ENCODE data around the gene KERA.

KERA gene

DNA sequence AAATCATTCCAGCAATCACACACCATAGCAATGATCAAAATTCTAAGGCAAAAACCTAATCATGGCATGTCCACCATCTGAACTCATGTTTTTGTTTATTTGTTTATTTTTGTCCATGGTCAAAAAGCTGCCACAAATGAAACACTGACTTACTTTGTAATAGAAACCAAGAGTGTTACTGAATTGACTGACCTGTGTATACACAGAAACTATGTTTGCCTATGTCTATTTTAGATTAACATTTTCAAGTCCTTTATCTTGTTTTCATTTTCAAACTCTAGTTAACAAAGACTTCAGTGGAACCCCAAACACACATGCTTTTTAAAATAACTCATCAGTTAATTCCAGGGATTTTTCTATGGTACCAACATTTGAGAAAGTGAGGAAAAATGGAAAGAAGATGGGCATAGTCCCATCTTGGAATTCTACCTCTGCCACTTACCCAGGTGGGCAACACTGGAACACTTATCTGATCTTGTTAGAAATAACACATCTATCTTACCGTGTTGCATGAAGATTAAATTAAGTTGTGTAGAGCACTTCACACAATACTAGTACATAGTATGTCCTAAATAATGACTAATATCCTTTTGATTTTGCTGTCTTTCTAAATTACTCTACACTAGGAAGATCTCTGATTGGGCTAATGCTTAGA lies 47.1 kb upstream of the KERA start (continued):
- no peak for TF ChIP-seq ZNF747 (tag by site-specific recombination; IDR thresholded peaks at IDR 0.05)
- TF ChIP-seq ZNF558 (tag by site-specific recombination; IDR thresholded peaks at IDR 0.05): no peak
- no peak for TF ChIP-seq EGR2 (tag by site-specific recombination; IDR thresholded peaks at IDR 0.05; ENCODE audit: low read depth)
- no peak for TF ChIP-seq ZNF521 (tag by site-specific recombination; IDR thresholded peaks at IDR 0.05)
- TF ChIP-seq ZNF16 (tag by site-specific recombination; IDR thresholded peaks at IDR 0.05; ENCODE audit: low read depth): no peak
- TF ChIP-seq ZNF561 (tag by site-specific recombination; IDR thresholded peaks at IDR 0.05; ENCODE audit: borderline replicate concordance): no peak
- TF ChIP-seq, protein P1, sequence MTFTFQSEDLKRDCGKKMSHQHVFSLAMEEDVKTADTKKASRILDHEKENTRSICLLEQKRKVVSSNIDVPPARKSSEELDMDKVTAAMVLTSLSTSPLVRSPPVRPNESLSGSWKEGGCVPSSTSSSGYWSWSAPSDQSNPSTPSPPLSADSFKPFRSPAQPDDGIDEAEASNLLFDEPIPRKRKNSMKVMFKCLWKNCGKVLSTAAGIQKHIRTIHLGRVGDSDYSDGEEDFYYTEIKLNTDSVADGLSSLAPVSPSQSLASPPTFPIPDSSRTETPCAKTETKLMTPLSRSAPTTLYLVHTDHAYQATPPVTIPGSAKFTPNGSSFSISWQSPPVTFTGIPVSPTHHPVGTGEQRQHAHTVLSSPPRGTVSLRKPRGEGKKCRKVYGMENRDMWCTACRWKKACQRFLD (tag by site-specific recombination; IDR thresholded peaks at IDR 0.05): no peak

DNA sequence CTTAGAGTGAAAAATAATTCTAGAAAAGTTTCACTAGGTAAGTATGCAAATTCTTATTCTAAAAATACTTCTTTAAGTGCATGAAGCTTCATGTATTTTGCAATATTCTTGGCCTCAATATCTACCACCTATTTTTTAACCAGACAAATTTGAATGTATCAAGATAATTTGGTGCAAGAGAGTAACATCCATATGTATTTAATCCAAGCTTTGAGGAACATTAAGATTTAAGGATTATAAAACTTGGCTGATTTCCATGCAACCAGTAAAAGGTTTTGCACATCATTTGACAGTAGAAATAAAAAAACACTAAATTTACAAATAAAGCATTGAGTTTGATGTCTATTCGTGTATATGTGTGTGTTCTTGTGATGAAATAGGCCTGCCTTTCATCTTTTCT lies 45.8 kb upstream of the KERA start:
- Histone ChIP-seq H3K27ac (ENCODE audit: extremely low read depth, low read depth, low read length) (no peak overlapping the region), H3K4me1 (ENCODE audit: control insufficient read depth, insufficient read depth, low read length) (no peaks in the 10 kb centered on the region), H3K36me3 (ENCODE audit: control insufficient read depth in 2 of 2, insufficient read depth in 1 of 2, low read length in 2 of 2) (no peaks in the 10 kb centered on the region), H3K4me3 (ENCODE audit: low read depth, low read length) (no peak overlapping the region), H3K9me3 (ENCODE audit: control insufficient read depth, insufficient read depth, low read depth, low read length) (no peaks in the 10 kb centered on the region)
- ChIA-PET POLR2A (no interaction called here), CTCF (no interaction called here)
- TF ChIP-seq, protein P2, sequence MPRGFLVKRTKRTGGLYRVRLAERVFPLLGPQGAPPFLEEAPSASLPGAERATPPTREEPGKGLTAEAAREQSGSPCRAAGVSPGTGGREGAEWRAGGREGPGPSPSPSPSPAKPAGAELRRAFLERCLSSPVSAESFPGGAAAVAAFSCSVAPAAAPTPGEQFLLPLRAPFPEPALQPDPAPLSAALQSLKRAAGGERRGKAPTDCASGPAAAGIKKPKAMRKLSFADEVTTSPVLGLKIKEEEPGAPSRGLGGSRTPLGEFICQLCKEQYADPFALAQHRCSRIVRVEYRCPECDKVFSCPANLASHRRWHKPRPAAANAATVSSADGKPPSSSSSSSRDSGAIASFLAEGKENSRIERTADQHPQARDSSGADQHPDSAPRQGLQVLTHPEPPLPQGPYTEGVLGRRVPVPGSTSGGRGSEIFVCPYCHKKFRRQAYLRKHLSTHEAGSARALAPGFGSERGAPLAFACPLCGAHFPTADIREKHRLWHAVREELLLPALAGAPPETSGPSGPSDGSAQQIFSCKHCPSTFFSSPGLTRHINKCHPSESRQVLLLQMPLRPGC (tag by site-specific recombination; IDR thresholded peaks at IDR 0.05): no peak
- TF ChIP-seq OSR2 (tag by site-specific recombination; IDR thresholded peaks at IDR 0.05): no peak

DNA sequence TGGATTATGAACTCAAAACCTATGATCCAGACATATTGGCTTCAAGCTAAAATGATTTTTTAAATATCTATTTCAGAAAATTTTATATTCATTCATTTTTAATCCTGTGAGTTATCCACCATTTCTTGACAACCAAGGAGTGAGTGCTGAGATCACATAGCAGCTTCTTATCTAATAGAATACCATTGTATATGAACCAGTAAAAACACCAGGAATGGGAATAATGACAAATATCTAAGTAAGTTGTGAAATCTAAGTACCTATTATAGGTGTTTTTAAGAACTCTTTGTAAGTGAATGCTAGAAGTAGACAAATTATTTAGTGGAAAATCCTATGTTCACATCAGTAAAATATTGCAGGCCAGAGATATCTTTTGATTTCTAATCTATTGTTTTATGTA lies 45.3 kb upstream of the KERA start:
- Histone ChIP-seq H3K4me1 (ENCODE audit: control insufficient read depth, insufficient read depth, low read length) (no peaks in the 10 kb centered on the region), H3K4me3 (ENCODE audit: low read depth, low read length) (no peak overlapping the region), H3K9me3 (ENCODE audit: control insufficient read depth, insufficient read depth, low read depth, low read length) (no peaks in the 10 kb centered on the region), H3K27ac (ENCODE audit: extremely low read depth, low read depth, low read length) (no peak overlapping the region), H3K36me3 (ENCODE audit: control insufficient read depth in 2 of 2, insufficient read depth in 1 of 2, low read length in 2 of 2) (no peaks in the 10 kb centered on the region)
- ChIA-PET CTCF (no interaction called here), POLR2A (no interaction called here)
- TF ChIP-seq ZNF521 (tag by site-specific recombination; IDR thresholded peaks at IDR 0.05) (no peak), ZNF514 (tag by site-specific recombination; IDR thresholded peaks at IDR 0.05) (no peak), ZNF626 (tag by site-specific recombination; IDR thresholded peaks at IDR 0.05) (no peak), ZNF404 (tag by site-specific recombination; IDR thresholded peaks at IDR 0.05) (no peak), ZNF121 (tag by site-specific recombination; IDR thresholded peaks at IDR 0.05) (no peak), ZNF777 (tag by site-specific recombination; IDR thresholded peaks at IDR 0.05; ENCODE audit: borderline replicate concordance) (no peak), REPIN1 (tag by site-specific recombination; IDR thresholded peaks at IDR 0.05; ENCODE audit: low read depth) (no peak), GLI4 (tag by site-specific recombination; IDR thresholded peaks at IDR 0.05) (no peak), KLF7 (tag by site-specific recombination; IDR thresholded peaks at IDR 0.05; ENCODE audit: borderline replicate concordance) (no peak), MEIS1 (CRISPR knock-in tag; IDR thresholded peaks at IDR 0.05; ENCODE audit: borderline replicate concordance) (no peak), ZNF155 (tag by site-specific recombination; IDR thresholded peaks at IDR 0.05) (no peak), PBX3 (CRISPR knock-in tag; IDR thresholded peaks at IDR 0.05) (no peak), KLF10 (tag by site-specific recombination; IDR thresholded peaks at IDR 0.05) (no peak), ZNF174 (tag by site-specific recombination; IDR thresholded peaks at IDR 0.05) (no peak), GLIS2 (tag by site-specific recombination; IDR thresholded peaks at IDR 0.05) (no peak), ZEB2 (tag by site-specific recombination; IDR thresholded peaks at IDR 0.05) (no peak), ZSCAN23 (tag by site-specific recombination; IDR thresholded peaks at IDR 0.05) (no peak)
- TF ChIP-seq, protein P3, sequence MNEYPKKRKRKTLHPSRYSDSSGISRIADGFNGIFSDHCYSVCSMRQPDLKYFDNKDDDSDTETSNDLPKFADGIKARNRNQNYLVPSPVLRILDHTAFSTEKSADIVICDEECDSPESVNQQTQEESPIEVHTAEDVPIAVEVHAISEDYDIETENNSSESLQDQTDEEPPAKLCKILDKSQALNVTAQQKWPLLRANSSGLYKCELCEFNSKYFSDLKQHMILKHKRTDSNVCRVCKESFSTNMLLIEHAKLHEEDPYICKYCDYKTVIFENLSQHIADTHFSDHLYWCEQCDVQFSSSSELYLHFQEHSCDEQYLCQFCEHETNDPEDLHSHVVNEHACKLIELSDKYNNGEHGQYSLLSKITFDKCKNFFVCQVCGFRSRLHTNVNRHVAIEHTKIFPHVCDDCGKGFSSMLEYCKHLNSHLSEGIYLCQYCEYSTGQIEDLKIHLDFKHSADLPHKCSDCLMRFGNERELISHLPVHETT (tag by site-specific recombination; IDR thresholded peaks at IDR 0.05): no peak
- TF ChIP-seq, protein P4, sequence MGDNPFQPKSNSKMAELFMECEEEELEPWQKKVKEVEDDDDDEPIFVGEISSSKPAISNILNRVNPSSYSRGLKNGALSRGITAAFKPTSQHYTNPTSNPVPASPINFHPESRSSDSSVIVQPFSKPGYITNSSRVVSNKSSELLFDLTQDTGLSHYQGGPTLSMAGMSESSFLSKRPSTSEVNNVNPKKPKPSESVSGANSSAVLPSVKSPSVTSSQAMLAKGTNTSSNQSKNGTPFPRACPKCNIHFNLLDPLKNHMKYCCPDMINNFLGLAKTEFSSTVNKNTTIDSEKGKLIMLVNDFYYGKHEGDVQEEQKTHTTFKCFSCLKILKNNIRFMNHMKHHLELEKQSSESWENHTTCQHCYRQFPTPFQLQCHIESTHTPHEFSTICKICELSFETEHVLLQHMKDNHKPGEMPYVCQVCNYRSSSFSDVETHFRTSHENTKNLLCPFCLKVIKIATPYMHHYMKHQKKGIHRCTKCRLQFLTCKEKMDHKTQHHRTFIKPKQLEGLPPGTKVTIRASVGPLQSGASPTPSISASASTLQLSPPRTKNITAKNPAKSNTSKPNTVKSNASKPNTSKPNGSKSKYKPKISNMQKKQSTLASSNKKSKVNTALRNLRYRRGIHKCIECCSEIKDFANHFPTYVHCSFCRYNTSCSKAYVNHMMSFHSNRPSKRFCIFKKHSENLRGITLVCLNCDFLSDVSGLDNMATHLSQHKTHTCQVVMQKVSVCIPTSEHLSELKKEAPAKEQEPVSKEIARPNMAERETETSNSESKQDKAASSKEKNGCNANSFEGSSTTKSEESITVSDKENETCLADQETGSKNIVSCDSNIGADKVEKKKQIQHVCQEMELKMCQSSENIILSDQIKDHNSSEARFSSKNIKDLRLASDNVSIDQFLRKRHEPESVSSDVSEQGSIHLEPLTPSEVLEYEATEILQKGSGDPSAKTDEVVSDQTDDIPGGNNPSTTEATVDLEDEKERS (tag by site-specific recombination; IDR thresholded peaks at IDR 0.05): no peak

All from HEK293 (cell line).